ENCODE measurements around the gene USP36. TPM values are rescaled to one million over a fixed set of nuclear protein-coding genes. Genes with fewer than 3 reads are reported as not detected.

Gene USP36
- total RNA-seq, 2 donors from 2014 or later, result 31.2 to 66.6 TPM

DNA sequence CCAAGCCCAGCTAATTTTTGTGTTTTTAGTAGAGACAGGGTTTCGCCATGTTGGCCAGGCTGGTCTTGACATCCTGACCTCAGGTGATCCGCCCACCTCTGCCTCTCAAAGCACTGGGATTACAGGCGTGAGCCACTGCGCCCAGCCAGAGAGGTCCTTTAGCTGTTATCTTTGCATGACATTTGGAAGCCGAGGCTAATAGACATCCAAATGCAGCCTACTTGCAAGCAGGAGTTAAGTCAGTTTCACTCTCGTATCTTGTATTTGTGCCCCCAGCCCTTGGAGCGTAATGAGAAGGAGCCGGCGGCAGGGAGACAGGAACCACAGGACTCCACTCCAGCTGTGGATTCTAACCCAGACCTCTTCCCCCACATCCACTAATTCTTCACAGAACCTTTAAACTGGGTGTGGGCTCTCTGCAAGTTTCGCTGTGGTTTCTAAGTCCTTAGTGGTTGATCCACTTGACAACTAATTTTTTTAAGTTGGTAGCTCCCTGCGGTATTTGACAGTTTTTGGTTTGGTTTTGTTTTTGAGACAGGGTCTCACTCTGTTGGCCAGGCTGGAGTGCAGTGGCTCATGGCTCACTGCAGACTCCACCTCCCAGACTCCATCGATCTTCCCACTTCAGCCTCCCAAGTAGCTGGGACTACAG is 55.5 kb downstream of the USP36 start:
- intact Hi-C loops (cut with DNase I), result no loop called here
- H3K27ac ChIP-seq, result peak overlapping the region in 1 of 2 donors; percentile 45
- H3K4me1 ChIP-seq (replicated peaks), result peaks cover 6% of the 10 kb centered on the region
- TF ChIP-seq, protein P1, sequence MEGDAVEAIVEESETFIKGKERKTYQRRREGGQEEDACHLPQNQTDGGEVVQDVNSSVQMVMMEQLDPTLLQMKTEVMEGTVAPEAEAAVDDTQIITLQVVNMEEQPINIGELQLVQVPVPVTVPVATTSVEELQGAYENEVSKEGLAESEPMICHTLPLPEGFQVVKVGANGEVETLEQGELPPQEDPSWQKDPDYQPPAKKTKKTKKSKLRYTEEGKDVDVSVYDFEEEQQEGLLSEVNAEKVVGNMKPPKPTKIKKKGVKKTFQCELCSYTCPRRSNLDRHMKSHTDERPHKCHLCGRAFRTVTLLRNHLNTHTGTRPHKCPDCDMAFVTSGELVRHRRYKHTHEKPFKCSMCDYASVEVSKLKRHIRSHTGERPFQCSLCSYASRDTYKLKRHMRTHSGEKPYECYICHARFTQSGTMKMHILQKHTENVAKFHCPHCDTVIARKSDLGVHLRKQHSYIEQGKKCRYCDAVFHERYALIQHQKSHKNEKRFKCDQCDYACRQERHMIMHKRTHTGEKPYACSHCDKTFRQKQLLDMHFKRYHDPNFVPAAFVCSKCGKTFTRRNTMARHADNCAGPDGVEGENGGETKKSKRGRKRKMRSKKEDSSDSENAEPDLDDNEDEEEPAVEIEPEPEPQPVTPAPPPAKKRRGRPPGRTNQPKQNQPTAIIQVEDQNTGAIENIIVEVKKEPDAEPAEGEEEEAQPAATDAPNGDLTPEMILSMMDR (IDR thresholded peaks at IDR 0.05), result no peak
- TF ChIP-seq POLR2A (IDR thresholded peaks at IDR 0.05) (no peak), POLR2AphosphoS5 (IDR thresholded peaks at IDR 0.05) (no peak)
- no peaks in the 10 kb centered on the region for H3K36me3 ChIP-seq
- no peak overlapping the region for H3K4me3 ChIP-seq
- no peaks in the 10 kb centered on the region for H3K27me3 ChIP-seq (replicated peaks; ENCODE audit: insufficient read depth)
- no peak for DNase-seq (ENCODE audit: low spot score)
- 93% methylated on average over 12 of the region's 12 CpGs for WGBS
- no peaks in the 10 kb centered on the region for H3K9me3 ChIP-seq

DNA sequence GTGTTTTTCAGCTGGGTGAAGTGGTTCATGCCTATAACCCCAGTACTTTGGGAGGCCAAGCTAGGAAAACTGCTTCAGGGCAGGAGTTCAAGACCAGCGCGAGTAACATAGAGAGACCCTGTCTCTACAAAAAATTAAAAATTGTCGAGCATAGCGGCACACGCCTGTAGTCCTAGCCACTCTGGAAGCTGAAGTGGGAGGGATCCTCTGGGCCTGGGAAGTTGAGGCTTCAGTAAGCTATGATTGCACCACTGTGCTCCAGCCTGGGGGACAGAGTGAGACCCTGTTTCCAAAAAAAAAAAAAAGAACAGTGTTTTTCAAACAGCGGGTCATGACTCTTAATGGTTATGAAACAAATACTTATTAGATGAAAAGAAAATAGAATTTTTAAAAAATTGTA is 56.3 kb downstream of the USP36 start:
- Histone ChIP-seq H3K36me3 (no peaks in the 10 kb centered on the region), H3K4me3 (no peak overlapping the region), H3K27ac (peak overlapping the region in 1 of 2 donors; percentile 99), H3K9me3 (no peaks in the 10 kb centered on the region), H3K4me1 (replicated peaks) (peaks cover 14% of the 10 kb centered on the region), H3K27me3 (replicated peaks; ENCODE audit: insufficient read depth) (no peaks in the 10 kb centered on the region)
- intact Hi-C loops (cut with DNase I), result no loop called here
- 91% methylated on average over 6 of the region's 6 CpGs for WGBS
- no peak for TF ChIP-seq POLR2A (IDR thresholded peaks at IDR 0.05)
- TF ChIP-seq, protein P1 (IDR thresholded peaks at IDR 0.05), result no peak
- no peak for TF ChIP-seq POLR2AphosphoS5 (IDR thresholded peaks at IDR 0.05)
- DNase-seq (ENCODE audit: low spot score), result no peak

DNA sequence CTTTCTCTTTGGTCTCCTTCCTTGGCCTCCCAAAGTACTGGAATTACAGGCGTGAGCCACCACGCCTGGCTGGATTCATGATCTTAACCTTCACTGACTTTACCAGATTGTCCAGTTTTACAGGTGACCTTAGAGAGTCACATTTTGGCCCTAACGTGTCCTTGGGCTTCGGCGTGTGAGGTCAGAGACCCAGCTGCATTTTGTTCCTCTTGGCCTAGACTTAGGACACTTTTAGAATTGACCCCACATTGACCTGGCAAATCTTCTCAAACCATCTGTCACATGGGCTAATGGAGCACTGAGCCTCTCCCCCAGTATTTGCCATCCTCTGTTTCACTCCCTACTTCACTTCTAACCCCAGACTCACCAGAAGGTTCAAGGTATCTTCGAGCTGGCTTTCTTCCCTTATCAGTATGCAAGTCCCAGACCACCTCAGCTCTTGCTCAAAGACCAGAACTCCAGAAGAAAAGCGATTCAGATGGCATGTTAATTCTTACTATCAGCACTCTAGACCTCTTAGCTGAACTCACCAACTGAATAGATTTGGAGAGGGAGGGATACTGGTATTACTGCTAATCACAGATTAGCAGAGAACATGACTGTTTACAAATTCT is 56.8 kb downstream of the USP36 start:
- H3K4me3 ChIP-seq, result no peak overlapping the region
- H3K9me3 ChIP-seq, result no peaks in the 10 kb centered on the region
- no peaks in the 10 kb centered on the region for H3K36me3 ChIP-seq
- no peaks in the 10 kb centered on the region for H3K27me3 ChIP-seq (replicated peaks; ENCODE audit: insufficient read depth)
- intact Hi-C loops (cut with DNase I), result no loop called here
- no peak for DNase-seq (ENCODE audit: low spot score)
- no peak for TF ChIP-seq POLR2AphosphoS5 (IDR thresholded peaks at IDR 0.05)
- no peak for TF ChIP-seq POLR2A (IDR thresholded peaks at IDR 0.05)
- TF ChIP-seq, protein P1 (IDR thresholded peaks at IDR 0.05), result no peak
- peak overlapping the region; percentile 98 to 99 for H3K27ac ChIP-seq
- H3K4me1 ChIP-seq (replicated peaks), result peaks cover 14% of the 10 kb centered on the region
- WGBS, result 80% methylated on average over 7 of the region's 7 CpGs

DNA sequence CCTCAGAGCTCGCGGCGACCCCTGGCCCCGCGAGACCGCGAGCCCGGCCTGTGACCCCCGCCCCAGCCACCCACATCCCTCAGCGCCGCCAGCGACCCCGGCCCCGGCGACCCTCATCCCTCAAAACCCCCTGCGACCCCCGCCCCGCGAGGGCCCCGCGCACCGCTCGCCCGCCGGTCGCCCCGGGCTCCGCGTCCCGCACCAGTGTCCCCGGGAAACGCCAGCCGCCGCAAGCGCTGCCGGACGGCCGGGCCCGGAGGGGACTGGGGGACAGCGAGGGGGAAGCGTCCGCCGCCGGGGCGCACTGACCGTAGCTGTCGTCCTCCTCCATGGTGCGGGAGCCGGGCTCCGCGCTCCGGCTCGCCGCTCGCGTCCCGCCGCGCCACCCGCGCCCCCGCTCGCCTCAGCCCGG is 58.7 kb downstream of the USP36 start, which contains the start of gene CYTH1:
Gene CYTH1, minus strand, starts transcription at position 381 of the 412 bp plus-strand sequence. Its CDS starts 50 bp downstream, at position 331.
- under 1% methylated on average over 30 of the region's 64 CpGs for WGBS
- Histone ChIP-seq H3K4me1 (replicated peaks) (peaks cover 14% of the 10 kb centered on the region), H3K36me3 (no peaks in the 10 kb centered on the region), H3K27ac (peak within 1 kb of the TSS; percentile 98 to 99), H3K4me3 (peak within 1 kb of the TSS; percentile 97 to 99), H3K27me3 (replicated peaks; ENCODE audit: insufficient read depth) (no peaks in the 10 kb centered on the region), H3K9me3 (no peaks in the 10 kb centered on the region)
- DNase-seq (ENCODE audit: low spot score), result no peak
- intact Hi-C loops (cut with DNase I), result no loop called here
- TF ChIP-seq POLR2A (IDR thresholded peaks at IDR 0.05), result peak; percentile 58
- TF ChIP-seq, protein P1 (IDR thresholded peaks at IDR 0.05), result no peak
- no peak for TF ChIP-seq POLR2AphosphoS5 (IDR thresholded peaks at IDR 0.05)

Measured in prostate gland (tissue), 2 donors.